ENCODE data around the gene PDGFD.

Gene PDGFD

DNA sequence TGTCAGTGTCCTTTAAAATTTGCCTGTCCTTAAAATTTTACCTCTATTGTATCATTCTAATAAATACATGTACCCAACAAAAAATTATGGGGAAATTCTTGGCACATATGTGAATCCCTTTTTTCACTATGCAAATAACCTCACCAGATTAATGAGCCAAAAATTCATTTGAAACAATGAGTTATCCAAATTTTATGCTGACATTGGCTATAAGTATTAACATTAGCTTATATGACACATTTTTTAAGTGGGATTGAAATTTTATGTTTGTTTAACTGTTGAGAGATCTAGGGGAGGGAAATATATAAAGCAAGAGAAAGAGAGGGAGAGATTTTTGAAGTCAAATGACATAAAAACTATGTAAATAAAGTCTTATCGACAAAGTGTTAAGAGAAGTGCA, 11.8 kb upstream of the PDGFD start:
- TF ChIP-seq, protein P1, sequence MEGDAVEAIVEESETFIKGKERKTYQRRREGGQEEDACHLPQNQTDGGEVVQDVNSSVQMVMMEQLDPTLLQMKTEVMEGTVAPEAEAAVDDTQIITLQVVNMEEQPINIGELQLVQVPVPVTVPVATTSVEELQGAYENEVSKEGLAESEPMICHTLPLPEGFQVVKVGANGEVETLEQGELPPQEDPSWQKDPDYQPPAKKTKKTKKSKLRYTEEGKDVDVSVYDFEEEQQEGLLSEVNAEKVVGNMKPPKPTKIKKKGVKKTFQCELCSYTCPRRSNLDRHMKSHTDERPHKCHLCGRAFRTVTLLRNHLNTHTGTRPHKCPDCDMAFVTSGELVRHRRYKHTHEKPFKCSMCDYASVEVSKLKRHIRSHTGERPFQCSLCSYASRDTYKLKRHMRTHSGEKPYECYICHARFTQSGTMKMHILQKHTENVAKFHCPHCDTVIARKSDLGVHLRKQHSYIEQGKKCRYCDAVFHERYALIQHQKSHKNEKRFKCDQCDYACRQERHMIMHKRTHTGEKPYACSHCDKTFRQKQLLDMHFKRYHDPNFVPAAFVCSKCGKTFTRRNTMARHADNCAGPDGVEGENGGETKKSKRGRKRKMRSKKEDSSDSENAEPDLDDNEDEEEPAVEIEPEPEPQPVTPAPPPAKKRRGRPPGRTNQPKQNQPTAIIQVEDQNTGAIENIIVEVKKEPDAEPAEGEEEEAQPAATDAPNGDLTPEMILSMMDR (IDR thresholded peaks at IDR 0.05) = no peak

DNA sequence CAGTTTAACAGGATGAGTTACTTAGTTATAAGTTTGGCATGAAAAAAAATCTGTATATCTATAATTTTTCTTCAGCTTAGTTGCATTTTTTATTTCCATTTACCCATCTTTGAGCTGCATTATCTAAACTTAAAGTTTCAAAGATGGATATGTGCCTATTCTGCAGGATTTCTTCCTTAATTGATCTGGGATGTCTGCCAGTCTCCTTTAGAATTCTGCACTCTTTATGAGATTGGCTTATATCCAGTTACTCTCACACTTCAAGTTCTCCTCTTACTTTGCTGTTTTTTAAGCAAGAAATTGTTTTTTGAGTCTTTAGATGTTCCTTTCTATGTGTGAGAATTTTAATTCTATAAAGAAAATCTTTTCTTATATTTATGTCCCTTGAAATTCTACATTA, 5.1 kb upstream of the PDGFD start:
- TF ChIP-seq, protein P1 (IDR thresholded peaks at IDR 0.05) = no peak

DNA sequence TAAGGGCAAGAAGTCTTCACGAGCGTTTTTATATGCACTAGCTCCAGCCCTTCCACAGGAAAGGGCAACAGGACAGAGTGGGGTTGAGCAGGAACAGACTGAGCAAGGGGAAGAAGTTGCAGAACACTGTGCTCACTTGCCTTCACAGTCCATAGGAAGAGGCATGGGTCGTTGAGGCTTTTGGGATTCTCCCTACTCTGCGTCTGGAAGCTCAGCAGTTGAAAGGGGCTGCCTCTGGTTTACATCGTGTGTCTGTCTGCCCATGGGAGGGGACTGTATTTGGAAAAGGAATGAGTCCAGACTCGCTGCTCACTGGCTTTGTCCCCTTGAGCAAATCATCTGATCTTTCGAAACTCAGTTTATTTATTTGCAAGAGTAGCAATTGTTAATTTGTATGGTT, 1.1 kb upstream of the PDGFD start:
- TF ChIP-seq, protein P1 (IDR thresholded peaks at IDR 0.05) = no peak

DNA sequence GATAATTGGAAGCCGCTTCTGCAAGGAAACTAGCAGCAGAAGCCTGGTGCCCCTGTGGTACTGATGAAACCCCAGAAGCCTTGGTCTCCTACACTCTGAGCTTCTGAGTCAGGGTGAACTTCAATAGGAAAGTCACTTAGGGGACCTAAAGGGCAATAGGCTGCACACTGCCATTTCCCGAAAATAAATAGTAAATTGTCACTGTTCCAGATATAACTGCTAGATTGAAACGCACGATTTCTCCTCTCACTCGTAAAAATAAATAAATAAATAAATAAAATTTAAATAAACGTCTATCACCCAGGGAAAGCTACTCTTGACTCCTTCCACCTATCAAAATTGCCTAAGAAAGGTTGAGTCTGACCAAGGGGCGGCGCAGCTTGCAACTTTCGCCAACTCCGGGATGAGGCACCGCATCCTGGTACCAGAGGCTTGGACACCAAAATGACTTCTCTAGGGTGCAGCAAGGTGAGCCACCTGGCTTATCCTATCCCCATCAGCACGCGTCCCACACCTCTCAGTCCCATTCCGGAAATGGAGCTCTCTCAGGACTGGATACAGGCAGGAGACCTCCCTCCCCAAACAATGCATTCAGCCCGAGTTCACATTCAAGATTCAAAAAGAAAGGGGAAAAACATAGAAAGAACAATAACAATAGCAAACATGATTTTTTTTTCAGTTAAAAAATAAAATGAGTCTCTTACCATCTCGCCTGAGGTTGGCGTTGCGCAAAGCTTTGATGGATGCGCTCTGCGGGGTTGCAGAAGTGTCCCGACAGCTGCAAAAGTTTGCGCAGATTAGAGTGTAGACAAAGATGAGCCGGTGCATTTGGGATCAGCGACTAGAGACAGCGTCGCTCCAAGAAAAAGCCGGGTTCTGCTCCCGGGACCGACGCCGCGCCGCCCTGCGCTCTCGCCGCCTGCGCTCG, 583 bp downstream of the PDGFD start:
- TF ChIP-seq, protein P1 (IDR thresholded peaks at IDR 0.05) = no peak

DNA sequence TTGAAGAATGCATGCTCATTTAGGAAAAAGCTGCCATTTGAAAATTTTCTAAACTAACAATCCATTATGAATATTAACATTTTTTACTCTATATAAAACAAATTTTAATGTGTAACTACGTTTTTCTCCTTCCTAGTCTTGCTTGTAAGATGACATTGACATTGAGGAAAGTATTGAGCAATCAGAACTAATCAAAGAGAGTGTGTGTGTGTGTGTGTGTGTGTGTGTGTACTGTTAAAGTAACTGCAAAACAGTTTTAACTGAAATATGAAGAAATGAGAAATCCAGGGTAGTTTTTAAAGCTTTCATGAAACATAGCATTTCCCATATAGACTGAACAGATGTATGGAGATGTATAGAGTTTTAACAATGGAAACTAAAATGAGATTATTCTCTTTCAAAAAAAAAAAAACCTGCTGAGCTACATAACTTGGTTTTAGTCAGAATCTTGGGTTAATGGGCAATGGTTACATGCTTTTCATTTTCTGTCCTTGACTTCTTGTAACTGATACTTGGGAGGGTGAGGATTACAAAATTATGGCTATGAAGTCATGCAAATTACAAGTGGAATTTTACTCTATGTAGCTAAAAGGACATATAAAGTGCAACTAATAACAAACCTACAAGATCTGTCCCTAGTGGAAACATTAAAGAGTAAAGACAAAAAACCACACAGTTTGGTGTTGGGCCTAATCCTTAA, 2.0 kb downstream of the PDGFD start:
- TF ChIP-seq, protein P1 (IDR thresholded peaks at IDR 0.05) = no peak

DNA sequence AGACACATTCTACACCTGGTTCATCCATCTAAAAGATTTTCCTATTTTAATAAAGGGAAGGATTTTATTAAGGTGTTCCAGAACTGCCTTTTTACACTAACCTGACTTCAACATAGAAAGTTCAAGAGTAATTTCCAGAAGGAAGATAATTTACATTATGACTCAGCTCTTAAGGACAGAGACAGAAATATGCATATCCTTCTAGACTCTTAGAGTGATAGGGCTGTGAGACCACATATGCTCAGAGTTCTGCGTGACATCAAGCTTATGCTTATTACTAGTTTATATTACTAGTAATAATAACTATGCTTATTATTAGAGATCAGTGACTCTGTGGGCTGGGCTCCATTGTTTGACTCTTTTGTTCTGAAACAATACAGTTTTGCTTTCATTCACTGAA, 4.6 kb downstream of the PDGFD start:
- TF ChIP-seq, protein P1 (IDR thresholded peaks at IDR 0.05) = no peak

DNA sequence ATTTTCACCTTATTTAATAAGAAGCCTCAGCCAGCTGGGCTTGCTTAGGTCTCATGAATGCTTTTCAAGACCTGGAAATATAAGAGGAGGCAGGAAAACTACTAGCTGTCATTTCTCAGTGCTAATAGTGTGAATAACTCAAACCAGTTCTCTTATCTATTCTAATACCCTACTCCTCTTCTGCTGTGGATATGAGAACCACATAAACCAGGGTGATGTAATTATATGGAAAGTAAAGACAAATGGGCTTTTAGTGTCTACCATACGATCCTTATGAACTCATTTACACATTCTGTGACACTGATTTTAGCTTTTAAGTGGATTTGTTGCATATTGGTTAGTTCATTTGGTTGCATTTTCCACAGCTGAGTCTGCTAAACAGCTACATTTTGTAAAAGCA, 8.6 kb downstream of the PDGFD start:
- TF ChIP-seq, protein P1 (IDR thresholded peaks at IDR 0.05) = no peak
